Hematopoietic multipotent progenitor cell (in vitro differentiated cells): ENCODE measurements around the gene VCP. TPM values are rescaled to one million over a fixed set of nuclear protein-coding genes. Genes with fewer than 3 reads are reported as not detected.
A peak's percentile ranks its signal among the peaks of the same experiment; 100 is the strongest.

Experiments
- DNase-seq, 3 donors: peaks; one replicate each; pipeline ENCODE4 v3.0.0-alpha.2; 2011 to 2015; ENCODE audit warnings: low read depth in 2 of 3, low spot score in 2 of 3
- small RNA-seq: library from RNA; depleted of rRNA; stranded (forward); fragments of <200 nt; gene quantifications from one replicate; pipeline ENCODE3, GENCODE V24; 2012
- total RNA-seq: library from RNA; depleted of rRNA; stranded (reverse); fragments of >200 nt; gene quantifications from one replicate; pipeline ENCODE4 v1.2.3, GENCODE V29; 2012

Gene VCP
- total RNA-seq, 1 donor: 417 TPM

GRCh38 chr9:35027374-35027773 is 45.1 kb downstream of the VCP start:
- DNase-seq: no peak

GRCh38 chr9:35026671-35027070 is 45.8 kb downstream of the VCP start:
- peak in 1 of 3 donors; percentile 4 for DNase-seq

- DNase-seq: peak in 2 of 3 donors; percentile 29 to 63
These were observed 49.0 kb downstream of the VCP start for GRCh38 chr9:35023443-35023842.

GRCh38 chr9:35014517-35014916 is 57.9 kb downstream of the VCP start:
- DNase-seq: no peak

GRCh38 chr9:35010351-35010958 is 62.0 kb downstream of the VCP start:
- DNase-seq: no peak

Small RNAs within 50 kb of the gene (small RNA-seq; reads per million reads assigned to genes)
- gene RN7SL338P: not detected

Other genes with a start within 250 kb of the VCP start
- under 0.01 TPM for gene PHF24, start 114.3 kb downstream of the VCP start, total RNA-seq
- 3.0 TPM for gene DNAJB5, start 82.9 kb downstream of the VCP start, total RNA-seq
- 21.3 TPM for gene FANCG, start 7.3 kb upstream of the VCP start, total RNA-seq
- gene PIGO, start 24.0 kb upstream of the VCP start, total RNA-seq: 27.7 TPM
- gene STOML2, start 30.5 kb upstream of the VCP start, total RNA-seq: 153 TPM
- 23.2 TPM for gene ATOSB, start 43.2 kb upstream of the VCP start, total RNA-seq
- 6.2 TPM for gene UNC13B, start 89.4 kb upstream of the VCP start, total RNA-seq